Neural crest cell (in vitro differentiated cells): ENCODE data around the gene RERE. TPM values are rescaled to one million over a fixed set of nuclear protein-coding genes. Genes with fewer than 3 reads are reported as not detected.

Experiments used
- DNase-seq: peaks from one replicate; pipeline ENCODE4 v3.0.0; 2021; ENCODE audit warnings: low read depth, mixed read lengths, low spot score
- H3K27ac Mint-ChIP-seq: one replicate; pipeline ENCODE4 v1.8.0; 2021; ENCODE audit warnings: mild to moderate bottlenecking, mixed read lengths; ENCODE audit not compliant: unreplicated experiment
- H3K27me3 Mint-ChIP-seq: 2 replicates; pipeline ENCODE4 v1.8.0; 2021; ENCODE audit warnings: low read depth, mild to moderate bottlenecking, mixed read lengths
- H3K36me3 Mint-ChIP-seq: 2 replicates; pipeline ENCODE4 v1.8.0; 2021; ENCODE audit warnings: low read depth, mild to moderate bottlenecking, mixed read lengths
- H3K4me1 Mint-ChIP-seq: 2 replicates; pipeline ENCODE4 v1.8.0; 2021; ENCODE audit warnings: mixed read lengths
- H3K4me3 Mint-ChIP-seq: one replicate; pipeline ENCODE4 v1.8.0; 2021; ENCODE audit warnings: mild to moderate bottlenecking, mixed read lengths
- H3K9me3 Mint-ChIP-seq: 2 replicates; pipeline ENCODE4 v1.8.0; 2021; ENCODE audit warnings: mixed read lengths
- total RNA-seq: library from RNA; stranded (reverse); gene quantifications from 2 replicates; pipeline ENCODE4 v1.2.1, GENCODE V29; 2021
- TF ChIP-seq, protein P1 (sequence below): fragments of 200-600 bp; sonication (generic); conservative IDR thresholded peaks from 2 replicates; pipeline ENCODE4 v1.5.0; 2021; ENCODE audit warnings: antibody characterized with exemption, mild to moderate bottlenecking

Gene RERE
- total RNA-seq, 1 donor from 2014 or later: 122 TPM

DNA sequence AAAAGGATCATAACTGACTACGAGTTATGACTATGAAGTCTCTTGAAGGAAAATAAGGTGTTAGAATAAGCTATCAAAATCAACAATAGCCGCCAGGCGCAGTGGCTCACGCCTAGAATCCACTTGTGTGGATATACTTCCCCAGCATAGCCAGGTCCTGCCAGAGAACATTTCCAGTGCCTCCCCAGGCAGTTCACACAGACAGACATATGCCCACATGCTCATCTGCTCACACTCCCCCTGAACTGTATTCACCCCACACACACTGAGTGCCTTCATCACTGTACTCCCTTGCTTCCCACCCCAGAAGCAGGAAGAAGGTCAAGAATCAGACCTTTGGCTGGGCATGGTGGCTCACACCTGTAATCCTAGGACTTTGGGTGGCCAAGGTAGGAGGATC lies 6.5 kb downstream of the RERE start:
- Mint-ChIP-seq H3K27ac (no peak overlapping the region), H3K36me3 (no peaks in the 10 kb centered on the region), H3K4me3 (no peak overlapping the region), H3K4me1 (peaks cover 45% of the 10 kb centered on the region), H3K9me3 (no peaks in the 10 kb centered on the region), H3K27me3 (no peaks in the 10 kb centered on the region)
- TF ChIP-seq, protein P1, sequence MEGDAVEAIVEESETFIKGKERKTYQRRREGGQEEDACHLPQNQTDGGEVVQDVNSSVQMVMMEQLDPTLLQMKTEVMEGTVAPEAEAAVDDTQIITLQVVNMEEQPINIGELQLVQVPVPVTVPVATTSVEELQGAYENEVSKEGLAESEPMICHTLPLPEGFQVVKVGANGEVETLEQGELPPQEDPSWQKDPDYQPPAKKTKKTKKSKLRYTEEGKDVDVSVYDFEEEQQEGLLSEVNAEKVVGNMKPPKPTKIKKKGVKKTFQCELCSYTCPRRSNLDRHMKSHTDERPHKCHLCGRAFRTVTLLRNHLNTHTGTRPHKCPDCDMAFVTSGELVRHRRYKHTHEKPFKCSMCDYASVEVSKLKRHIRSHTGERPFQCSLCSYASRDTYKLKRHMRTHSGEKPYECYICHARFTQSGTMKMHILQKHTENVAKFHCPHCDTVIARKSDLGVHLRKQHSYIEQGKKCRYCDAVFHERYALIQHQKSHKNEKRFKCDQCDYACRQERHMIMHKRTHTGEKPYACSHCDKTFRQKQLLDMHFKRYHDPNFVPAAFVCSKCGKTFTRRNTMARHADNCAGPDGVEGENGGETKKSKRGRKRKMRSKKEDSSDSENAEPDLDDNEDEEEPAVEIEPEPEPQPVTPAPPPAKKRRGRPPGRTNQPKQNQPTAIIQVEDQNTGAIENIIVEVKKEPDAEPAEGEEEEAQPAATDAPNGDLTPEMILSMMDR: no peak
- DNase-seq: no peak

DNA sequence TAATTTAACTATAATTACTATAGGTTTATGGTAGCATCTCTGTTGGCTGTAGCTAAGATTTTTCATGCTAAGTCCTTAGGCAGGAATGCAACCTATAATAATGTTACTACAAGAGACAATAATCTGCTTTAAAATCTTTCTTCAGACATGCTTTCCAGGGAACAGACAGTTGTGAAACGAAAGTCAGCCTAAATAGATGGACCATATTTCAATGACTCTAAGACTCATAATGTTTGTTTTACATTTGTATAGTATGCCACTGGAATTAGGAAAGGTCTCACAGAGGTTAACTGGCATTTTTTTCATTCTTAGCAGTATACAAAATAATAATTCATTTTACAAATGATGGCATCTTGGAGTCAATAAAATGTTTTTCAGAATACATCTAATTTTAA lies 8.1 kb downstream of the RERE start:
- DNase-seq: no peak
- TF ChIP-seq, protein P1: no peak
- Mint-ChIP-seq H3K4me3 (no peak overlapping the region), H3K36me3 (no peaks in the 10 kb centered on the region), H3K27ac (no peak overlapping the region), H3K4me1 (peaks cover 33% of the 10 kb centered on the region), H3K9me3 (no peaks in the 10 kb centered on the region), H3K27me3 (no peaks in the 10 kb centered on the region)

DNA sequence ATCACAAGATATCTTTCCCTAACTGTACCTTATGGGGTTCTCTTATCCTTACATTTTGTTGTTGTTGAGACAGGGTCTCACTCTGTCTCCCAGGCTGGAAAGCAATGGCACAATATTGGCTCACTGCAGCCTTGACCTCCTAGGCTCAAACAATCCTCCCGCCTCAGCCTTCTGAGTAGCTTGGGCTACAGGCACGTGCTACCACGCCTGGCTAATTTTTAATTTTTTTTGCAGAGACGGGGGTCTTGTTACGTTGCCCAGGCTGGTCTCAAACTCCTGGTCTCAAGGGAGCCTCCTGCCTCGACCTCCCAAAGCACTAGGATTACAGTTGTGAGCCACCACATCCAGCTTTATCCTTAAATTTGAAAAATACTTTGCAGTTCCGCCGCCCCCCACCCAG lies 10.4 kb downstream of the RERE start:
- no peaks in the 10 kb centered on the region for H3K27me3 Mint-ChIP-seq
- no peak overlapping the region for H3K27ac Mint-ChIP-seq
- no peak overlapping the region for H3K4me3 Mint-ChIP-seq
- H3K36me3 Mint-ChIP-seq: no peaks in the 10 kb centered on the region
- H3K4me1 Mint-ChIP-seq: peaks cover 25% of the 10 kb centered on the region
- TF ChIP-seq, protein P1: no peak
- DNase-seq: no peak
- no peaks in the 10 kb centered on the region for H3K9me3 Mint-ChIP-seq

DNA sequence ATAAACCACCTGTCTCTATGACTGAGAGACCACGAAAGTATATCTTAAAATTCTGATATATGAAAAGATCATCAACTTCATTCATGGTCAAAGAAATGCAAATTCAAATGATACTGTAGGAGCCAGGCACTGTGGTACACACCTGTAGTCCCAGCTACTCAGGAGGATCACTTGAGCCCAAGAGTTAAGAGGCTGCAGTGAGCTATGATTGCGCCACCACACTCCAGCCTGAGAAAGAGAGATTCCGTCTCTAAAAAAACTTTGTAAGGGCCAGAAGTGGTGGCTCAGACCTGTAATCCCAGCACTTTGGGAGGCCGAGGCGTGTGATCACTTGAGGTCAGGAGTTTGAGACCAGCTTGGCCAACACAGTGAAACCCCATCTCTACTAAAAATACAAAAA lies 17.0 kb downstream of the RERE start:
- Mint-ChIP-seq H3K9me3 (no peaks in the 10 kb centered on the region), H3K27ac (no peak overlapping the region), H3K36me3 (no peaks in the 10 kb centered on the region), H3K4me1 (peaks cover 13% of the 10 kb centered on the region), H3K4me3 (no peak overlapping the region), H3K27me3 (no peaks in the 10 kb centered on the region)
- DNase-seq: no peak
- TF ChIP-seq, protein P1: no peak

DNA sequence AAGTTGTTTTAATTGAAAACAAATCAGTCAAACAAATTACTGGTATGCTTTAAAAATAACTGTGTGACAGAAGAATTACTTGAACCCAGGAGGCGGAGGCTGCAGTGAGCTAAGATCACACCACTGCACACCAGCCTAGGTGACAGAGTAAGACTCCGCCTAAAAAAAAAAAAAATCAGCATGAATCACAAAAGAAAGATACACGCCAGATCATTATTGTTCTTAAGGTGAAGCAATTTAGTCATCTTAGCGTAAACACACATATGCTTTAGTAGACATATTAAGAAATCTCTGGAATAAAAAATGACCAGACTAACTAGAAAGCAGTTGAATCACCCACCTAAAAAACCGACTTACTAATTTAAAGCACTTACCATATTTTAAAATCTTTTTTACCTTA lies 20.2 kb downstream of the RERE start:
- Mint-ChIP-seq H3K4me3 (no peak overlapping the region), H3K27me3 (no peaks in the 10 kb centered on the region), H3K36me3 (no peaks in the 10 kb centered on the region), H3K4me1 (peaks cover 8% of the 10 kb centered on the region), H3K9me3 (no peaks in the 10 kb centered on the region), H3K27ac (no peak overlapping the region)
- DNase-seq: no peak
- TF ChIP-seq, protein P1: no peak

DNA sequence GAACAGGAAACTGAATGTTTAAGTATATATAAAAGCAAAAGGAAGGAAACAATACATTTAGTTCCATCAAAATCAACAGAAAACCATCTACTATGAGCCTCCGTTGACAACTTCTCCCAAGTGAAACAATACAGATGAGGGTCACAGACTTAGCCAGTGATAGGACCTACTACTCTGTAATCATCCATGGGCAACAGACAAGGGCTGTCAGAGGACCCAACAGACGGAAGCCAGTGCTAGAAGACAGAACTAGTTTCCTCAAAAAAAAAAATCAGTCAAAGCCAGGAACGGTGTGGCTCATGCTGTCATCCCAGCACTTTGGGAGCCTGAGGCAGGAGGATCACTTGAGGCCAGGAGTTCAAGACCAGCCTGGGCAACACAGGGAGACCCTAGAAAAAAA lies 20.6 kb downstream of the RERE start:
- no peak overlapping the region for H3K27ac Mint-ChIP-seq
- H3K4me1 Mint-ChIP-seq: peaks cover 7% of the 10 kb centered on the region
- no peak for DNase-seq
- H3K36me3 Mint-ChIP-seq: no peaks in the 10 kb centered on the region
- no peaks in the 10 kb centered on the region for H3K9me3 Mint-ChIP-seq
- no peaks in the 10 kb centered on the region for H3K27me3 Mint-ChIP-seq
- H3K4me3 Mint-ChIP-seq: no peak overlapping the region
- TF ChIP-seq, protein P1: no peak
